HG03460 (cell line): ENCODE results near the gene ZNF385A.

ENCODE experiments used
- ATAC-seq: cut with Tn5 transposase; IDR thresholded peaks from one replicate; pipeline ENCODE4 v1.9.1; 2021; ENCODE audit not compliant: unreplicated experiment

ZNF385A gene

DNA sequence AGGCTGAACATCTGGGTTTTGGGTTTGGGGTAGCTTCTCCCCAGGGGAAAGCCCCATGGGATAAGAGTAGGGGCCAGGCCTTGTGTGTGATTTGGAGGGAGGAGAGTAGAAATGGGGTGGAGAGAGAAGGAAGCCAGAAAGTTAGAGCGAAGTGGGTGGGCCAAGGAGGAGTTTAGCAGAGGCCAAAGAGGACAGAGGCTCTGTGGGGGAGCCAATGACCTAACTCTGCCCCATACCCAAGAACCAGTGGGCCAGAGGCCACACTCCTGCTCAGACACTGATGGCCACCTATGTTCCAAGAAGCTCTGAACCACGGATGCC is 9.3 kb downstream of the ZNF385A start:
- ATAC-seq: no peak

DNA sequence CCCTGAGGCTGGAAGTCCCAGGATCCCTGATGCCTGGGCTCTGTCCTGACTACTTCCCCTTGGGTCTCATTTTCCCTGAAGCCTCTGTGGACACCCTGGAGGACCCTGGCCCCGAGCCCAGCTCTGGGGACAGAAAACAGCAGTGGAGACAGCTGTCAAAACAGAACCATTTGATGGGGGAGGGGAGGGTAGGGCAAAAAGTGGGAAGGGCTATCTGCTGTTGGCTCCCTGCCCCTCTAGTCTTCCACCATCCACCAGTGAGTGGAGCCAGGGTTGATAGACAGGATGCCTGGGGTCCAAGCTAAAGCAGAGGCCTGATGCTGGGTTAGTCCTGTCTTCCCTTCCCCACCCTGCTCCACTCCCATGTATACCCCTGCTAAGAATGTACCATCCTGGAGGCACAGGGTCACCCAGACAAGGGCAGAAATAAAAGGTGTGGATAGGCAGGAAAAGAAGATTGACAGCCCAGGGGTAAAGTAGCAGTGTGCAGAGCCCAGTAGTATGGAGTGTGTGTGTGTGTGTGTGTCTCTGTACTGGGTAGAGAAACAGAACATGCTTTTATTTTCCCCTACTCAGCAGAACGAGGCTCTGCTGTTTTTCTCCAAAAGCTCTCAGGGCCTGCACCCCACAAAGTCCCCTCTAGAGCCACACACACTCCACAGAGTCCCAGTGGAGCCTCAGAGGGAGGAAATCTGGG is 9.8 kb downstream of the ZNF385A start:
- ATAC-seq: no peak

DNA sequence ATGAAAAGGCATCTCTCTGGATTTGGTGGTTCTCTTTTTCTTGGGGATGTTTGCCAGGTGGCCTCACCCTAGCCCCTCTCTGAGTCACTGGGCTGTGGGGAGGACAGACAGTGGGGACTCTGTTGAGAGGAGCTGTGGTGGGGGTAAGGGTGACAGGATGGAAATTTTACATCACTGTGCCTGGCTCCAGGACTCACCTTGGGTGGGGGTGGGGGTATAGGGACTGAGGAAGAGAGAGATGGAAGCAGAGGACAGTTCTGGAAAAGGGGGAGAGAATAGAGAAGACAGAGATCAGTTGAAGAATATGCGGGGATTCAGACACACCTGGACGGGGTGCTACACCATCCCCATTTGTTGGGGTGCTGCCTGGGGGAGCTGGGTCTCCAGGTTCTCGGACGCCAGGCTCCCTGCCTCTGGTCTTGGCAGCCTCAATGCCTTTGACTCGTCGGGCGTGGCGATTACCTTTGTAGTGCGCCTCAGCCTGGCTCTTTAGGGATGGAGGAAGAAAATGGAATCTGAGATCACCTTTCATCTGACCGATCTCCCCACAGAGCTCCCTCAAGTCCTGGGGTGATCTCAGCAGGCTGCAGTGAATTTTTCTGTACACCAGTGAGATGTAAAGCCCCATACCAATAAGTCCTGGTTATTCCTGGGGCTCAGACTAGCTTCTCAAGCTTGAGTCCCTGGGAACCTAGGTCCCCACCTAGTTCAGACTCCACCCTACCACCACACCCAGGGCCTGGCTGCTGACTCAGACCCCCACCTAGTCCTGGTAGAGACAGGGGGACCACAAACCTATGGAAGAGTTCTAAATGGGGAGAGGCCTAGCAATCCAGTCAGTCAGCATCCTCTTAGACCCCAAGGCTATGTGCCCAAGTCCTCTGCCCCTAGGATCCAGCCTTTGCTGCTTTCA is 10.6 kb downstream of the ZNF385A start:
- ATAC-seq: no peak

DNA sequence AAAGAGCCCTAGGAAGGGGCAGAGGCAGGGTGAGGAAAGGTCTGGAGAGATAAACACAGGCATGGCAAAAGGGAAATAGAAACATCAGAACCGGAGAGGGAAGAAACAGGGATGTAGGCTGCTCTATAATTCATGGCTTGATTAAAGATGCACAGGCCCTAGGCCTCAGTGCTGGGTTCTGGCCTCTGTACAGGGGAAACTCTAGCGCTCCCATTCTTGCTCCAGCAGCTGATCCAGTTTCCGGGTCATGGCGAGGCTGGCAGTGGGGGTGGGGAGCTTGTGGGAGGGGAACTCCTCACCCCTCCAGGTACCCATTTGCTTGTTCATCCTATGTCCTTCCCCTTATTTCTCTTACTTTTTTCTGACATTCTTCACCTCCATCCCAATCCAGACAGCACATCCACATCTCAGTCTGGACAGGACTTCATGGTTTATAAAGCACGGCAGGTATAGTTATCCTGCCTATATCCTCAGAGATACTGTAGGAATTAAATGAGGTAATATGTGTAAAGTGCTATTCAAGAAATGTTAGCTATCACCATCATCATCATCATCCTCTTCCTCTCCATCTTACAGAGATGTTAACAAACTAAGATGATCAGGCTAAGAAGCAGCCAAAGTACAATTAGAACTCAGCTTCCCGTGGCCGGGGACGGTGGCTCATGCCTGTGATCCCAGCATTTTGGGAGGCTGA is 12.3 kb downstream of the ZNF385A start:
- ATAC-seq: no peak

DNA sequence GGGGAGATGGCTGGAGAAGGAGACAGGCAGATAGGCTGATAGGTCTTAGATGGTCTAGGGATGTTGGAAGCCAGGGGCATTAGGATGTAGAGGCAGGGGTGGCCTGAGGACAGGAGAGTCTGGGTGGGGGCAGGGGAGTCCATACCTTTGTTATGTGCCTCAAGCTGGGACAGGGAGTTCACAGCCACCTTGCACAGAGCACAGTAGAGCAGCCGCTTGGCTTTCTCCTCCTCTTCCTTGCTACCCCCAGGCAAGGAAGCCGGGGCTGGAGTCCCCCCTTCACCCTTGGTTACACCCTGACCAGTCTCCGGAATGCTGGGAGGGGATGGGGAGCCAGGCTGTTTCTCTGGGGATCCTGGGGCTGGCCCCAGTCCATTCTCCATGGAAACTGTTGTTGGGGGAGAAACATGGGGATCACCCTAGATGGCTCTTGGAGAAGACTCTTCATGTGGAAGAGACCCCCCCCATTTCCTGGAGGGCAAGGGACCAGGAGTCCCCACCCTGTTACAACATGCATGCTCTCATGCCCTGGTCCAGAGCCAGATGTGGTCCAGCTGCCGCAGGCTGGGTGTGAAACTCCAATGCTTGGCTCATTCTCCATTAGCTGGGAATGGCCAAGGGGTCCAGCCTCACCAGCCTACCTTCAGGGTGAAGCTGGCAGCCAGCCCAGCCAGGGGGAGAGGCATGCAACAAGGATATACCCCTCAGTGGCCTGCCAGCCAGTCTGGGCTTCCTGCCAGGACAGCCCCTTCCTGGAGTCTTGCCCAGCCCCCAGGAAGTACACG is 13.0 kb downstream of the ZNF385A start:
- no peak for ATAC-seq

DNA sequence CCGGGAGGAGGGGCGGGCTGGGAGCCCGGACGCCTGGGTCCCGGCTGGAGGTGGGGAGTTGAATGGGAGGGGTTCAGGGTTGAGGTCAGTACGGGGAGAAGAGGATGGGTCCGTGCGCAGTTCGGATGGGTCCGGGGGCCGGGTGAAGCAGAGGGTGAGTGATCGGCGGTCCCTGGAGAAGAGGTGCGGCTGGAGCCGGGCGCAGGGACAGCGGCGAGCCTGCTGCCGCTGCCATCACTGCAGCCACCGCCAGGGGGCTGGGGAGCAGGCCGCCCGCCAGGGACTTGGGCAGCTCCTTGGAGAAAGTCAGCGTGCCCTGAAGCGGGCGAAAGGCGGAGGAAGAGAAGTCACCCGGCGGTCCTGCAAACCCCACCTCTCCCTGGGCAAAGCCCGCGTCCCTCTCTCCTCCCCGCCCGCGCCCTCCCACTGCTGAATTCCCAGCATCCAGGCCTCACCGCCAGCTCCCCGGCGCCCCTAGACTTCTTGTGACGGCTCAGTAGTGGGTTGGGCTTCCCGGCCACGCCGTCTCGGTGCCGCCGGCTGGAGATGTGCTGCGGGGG is 14.3 kb downstream of the ZNF385A start:
- no peak for ATAC-seq

DNA sequence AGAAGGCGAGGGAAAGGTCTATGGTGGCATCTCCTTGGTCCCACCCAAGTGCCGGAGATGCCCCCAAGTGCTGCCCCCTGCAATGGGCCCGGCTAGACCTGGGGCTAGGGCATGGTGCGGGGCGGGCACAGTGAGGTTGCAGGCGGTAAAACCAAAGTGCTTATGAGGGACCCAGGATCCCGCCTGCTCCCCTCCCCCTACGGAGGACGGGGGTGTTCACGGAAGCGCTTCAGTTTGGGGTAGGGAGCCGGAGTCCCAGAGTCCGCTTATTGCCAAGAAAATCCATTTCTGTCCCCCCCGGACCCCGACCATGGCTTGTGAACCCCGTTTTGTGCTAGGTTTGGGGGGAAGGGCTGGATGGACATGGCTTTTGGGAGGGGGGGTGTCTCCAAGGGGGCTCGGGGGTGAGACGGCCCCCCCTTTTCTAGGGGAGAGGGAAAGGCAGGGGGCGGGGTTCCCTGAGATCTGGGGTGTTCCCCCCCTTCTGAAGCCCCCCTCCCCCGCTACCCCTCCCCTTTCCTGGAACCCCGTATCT is 14.9 kb downstream of the ZNF385A start:
- ATAC-seq: no peak

DNA sequence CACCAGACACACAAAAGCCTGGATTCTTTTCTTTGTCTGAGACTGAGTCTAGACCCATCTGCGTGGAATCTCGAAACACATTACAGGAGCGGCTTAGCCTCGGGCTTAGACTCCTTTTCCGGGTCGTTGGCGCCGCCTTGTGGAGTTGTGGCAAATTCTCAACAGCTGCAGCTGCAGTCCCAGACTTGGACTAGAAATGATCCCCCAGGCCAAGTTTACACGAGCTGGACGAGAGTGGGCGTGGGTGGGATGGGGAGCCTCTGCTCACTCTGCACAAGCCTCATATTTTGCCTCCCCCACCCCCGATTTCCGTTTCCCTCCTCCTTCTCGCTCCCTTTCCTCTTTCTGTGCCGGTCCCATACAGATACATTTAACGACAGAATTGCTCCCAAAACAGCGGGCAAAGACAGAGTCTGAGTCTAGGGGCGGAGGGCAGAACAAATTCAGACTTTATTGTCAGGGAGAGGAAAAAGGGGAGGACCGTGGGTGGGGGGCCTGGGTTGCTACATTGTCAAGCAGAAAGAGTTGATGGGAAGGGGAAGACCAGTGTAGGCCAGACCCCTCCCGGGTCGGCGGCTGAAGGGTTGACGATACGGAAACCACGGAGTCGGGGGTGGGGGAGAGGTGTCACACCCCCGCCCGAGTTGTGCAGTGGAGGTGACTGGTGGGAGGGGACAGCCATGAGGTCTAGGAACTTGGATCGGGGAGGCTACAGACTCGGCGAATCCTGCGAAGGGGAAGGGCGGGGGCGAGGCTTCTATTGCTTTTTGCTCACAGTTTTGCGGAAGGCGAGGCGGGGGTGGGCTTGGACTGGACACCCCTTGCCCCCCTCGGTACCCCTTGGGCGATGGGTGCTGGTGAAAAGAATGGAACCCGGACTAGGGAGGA is 15.6 kb downstream of the ZNF385A start:
- ATAC-seq: peak; percentile 71

DNA sequence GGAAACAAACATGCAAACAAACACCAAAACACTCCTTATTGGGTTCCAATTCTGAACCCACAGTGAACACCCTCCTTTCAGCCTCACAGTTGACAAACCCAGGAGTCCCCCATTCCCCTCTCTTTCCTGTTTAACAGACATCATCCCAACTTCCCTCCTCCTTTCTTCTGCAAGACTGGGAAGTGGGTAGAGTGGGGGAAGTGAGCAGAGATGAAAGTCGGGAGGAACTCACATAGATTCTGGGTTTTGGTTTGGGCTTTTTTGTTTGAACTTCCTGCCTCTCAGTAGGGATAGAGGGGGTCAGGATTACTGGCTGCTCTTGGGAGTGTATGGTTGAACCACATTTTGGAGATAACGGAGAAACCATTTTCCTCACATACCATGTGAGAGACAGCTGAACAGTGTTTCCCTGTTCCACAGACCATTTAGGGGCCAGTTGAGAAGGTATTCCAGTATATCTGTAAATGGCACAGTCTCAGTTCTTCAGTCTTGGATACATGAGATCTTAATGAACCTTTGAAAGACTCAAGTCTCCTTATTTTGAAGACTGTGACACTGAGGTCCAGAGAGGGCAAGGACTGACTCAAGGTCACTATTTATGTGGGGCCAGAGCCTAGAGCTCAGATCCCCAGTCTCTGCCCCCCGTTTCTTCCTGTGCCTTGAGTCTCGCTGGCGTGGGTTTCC is 16.4 kb downstream of the ZNF385A start:
- no peak for ATAC-seq

DNA sequence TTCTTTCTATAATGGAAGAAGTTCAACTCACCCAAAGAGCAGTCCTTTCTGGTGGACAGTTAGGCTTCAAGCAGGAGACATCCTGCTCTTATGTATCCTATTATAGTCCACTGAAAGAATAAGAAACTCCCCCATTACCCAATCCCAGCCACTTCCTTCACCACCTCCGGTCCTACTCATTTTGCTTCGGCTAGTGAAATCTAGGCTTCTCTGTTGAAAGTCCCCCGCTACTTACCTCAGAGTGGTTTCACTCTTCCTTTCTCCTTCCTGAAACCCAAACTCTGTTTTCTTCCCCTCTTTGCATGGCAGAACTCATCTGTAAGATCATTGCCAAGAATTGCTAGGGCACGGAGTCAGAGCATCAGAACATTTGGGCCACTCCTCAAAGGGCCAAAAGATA is 20.1 kb downstream of the ZNF385A start, which contains the start of gene GPR84:
Gene GPR84 (minus strand): TSS at position 74 of the 400 bp plus-strand sequence. CDS start 635 bp downstream, outside the sequence.
- ATAC-seq: no peak

DNA sequence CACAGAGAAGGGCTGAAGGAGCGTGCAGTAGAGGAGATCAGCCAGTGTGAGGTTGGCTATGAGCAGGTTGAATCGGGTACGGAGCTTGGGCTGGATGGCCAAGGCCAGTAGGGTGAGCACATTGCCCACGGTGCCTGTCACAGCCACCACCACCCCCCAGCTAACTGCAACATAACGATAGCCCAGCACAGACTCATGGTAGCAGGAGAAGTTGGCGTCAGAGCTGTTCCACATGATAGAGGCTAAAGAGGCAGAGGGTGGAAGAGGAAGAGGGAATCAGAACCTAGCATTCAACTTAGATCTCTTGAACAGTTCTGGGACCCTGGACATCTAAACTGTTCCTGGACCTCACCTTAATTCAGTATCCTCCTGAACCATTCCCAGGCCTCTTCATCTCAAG is 20.9 kb downstream of the ZNF385A start:
- ATAC-seq: no peak

DNA sequence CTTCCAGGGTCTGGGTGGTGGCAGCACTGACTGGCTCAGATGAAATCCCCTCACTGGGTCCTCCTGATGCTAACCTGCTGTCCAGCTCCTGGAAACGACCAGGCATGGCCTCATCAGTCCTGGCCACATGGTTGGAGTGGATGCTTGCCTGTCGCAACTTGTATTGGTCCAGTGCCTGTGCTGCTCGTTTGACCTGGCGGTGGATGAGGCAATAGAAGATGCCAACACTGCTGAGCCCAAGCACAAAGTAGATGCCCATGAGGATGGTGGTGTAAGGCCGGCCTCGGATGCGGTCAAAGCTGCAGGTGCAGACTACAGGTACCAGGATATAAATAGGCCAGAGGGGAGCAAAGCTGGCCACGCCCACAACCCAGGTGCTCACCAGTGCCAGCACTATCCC is 21.5 kb downstream of the ZNF385A start:
- no peak for ATAC-seq

DNA sequence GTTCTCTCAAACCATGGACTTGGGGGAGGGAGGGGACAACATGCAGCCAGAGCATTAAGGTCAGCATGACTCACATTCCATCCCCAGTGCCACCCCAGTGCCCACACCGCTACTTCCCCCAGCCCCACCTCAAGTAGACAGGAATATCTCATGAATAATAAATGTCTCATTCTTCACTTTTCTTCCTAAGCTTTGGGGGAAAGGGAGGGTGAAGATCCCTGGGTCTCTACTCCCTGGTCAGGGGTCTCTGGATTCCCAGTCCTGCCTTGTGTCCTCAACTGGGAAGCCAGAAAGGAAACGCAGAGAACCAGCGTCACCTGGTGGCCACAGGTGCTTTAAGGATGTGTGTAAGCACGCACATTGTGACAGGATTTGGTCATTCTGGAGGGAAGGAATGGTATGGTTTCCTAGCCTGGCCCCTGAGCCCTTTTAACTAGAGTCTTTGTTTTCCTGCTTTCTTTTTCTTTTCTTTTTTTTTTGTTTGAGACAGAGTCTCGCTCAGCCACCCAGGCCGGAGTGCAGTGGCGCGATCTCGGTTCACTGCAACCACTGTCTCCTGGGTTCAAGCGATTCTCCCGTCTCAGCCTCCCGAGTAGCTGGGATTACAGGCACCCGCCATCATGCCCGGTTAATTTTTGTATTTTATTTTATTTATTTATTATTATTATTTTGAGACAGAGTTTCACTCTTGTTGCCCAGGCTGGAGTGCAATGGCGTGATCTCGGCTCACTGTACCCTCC is 23.6 kb downstream of the ZNF385A start:
- no peak for ATAC-seq

DNA sequence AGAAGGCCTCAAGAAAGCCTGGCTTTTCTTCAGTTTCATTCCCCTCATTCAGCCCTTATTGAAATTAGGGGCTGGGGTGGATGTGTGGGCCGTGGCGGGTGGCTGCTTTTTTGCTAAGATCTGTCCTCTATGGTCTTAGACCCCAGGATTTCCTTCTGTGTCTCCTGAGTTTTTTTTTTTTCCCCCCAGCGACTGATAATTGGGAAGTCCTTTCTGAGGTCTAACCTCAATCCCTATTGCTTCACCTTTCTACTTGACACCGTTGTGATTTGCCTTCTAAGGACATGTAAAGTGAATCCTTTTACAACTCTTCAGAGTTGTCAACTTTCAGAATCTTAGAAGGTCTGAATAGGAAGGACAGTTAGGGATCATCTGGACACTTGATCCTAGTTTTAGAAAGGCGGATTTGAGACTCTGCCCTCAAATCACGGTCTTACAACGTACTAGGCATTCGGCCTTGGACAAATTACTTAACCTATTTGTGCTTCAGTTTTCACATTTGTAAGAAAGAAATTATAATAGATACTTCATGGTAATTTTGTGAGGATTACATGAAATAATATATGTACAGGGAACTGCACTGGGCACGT is 24.7 kb downstream of the ZNF385A start:
- ATAC-seq: no peak

DNA sequence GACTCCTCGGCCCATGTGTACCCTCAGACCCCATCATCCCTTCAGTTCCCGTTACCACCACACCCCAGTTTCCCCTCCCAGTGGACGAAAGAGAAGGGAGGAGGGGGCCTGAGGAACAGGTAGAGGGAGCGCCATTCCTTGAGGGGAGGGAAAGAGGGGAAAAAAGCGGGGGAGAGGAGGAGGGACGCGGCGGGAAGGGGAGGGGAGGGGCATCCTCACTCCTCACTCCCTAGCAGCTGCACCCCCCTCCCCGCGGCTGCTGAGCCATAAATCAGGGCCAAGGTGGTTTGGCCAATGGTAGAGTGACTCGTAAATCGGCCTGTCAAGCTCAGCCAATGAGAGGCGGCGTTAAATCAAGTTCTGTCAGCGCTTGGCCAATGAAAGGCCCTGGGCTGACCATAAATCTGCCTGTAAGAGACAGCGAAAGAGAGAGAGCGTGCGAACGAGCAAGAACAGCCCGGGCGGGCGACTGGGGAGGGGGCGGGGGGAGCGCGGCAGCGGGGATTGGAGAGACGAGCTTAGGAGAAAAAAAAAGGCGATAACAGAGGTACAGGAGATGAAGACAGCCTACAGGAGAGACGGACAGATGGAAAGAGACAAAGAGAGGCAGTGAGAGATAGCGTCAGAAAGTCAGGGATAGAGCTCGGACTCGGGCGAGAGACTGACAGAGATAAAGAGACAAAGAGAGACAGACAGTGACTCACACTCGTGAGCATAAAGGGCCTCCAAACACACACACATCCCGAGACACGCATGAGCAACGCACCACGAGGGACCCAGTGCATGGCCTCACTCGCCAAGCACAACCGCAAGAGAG is 25.4 kb downstream of the ZNF385A start:
- ATAC-seq: peak; percentile 96

DNA sequence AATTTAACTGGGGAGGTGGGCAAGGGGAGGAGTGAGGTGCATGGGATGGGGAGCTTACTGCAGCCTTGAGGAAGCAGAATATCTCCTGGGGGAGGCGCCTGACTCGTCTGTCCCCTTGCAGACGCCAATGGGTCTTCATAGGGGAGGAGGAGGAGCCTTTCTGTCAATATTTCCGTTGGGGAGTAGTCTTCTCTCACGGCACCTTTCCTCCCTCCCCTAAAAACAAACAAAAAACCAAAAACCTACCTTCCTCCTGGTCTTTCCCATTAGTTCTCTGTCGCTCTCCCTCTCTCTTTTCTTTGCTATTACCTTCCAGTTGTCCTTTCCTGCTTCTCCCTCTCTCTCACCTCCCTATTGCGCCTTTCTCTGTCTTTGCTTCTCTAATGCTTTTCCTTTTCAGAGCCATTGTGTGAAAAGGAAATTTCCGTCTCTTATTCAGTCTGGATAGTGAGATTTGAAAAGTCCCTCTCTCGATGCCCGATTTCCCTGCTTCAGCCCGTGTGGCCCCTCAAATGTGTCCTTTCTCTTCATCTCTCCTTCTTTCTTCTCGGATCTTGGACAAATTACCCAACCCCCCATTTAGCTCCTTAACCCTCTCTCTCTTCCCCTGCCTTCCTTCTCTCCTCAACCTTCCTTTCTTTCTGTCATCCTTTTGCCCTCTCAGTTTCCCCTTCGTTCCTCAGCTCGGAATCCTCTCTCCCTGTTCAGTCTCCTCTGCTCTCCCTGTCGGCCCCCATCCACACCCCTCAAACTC is 26.2 kb downstream of the ZNF385A start:
- peak; percentile 26 for ATAC-seq
